HCT116 (cell line): ENCODE measurements around the gene NELL1.

Source experiments
- ELF1 ChIP-seq: IDR thresholded peaks from 2 replicates; pipeline ENCODE4 v1.6.1; 2012; ENCODE audit warnings: low read depth, borderline replicate concordance
- EZH2phosphoT487 ChIP-seq: fragments of 200-600 bp; IDR thresholded peaks from 2 replicates; pipeline ENCODE4 v1.6.1; 2018; ENCODE audit warnings: antibody characterized with exemption, borderline replicate concordance
- JUND ChIP-seq: IDR thresholded peaks from 2 replicates; pipeline ENCODE4 v1.6.1; 2012
- POLR2AphosphoS5 ChIP-seq: IDR thresholded peaks from 2 replicates; pipeline ENCODE4 v1.6.1; 2011; ENCODE audit warnings: mild to moderate bottlenecking, low read depth, low read length, moderate library complexity
- ZFX ChIP-seq: fragments of 450-650 bp; IDR thresholded peaks from 2 replicates; pipeline ENCODE4 v1.6.1; 2017
- ZNF274 ChIP-seq: fragments of 200-500 bp; sonication (Bioruptor generic); IDR thresholded peaks from 2 replicates; pipeline ENCODE4 v1.6.1; 2014; ENCODE audit warnings: mild to moderate bottlenecking, low read depth, low read length, inconsistent platforms
- TF ChIP-seq, protein P1 (sequence below), 3 experiments: fragments of 200-600 bp in 1 of 3; sonication (generic) in 1 of 3; IDR thresholded peaks in 2 of 3; conservative IDR thresholded peaks in 1 of 3; 2 replicates each; pipeline ENCODE4 v1.5.1; 2012 to 2017; ENCODE audit warnings: low read depth in 2 of 3, low read length in 2 of 3, antibody characterized with exemption in 1 of 3, borderline replicate concordance in 1 of 3, control low read depth in 1 of 3, mild to moderate bottlenecking in 1 of 3, mixed read lengths in 1 of 3, mixed run types in 1 of 3, moderate library complexity in 1 of 3; ENCODE audit not compliant: insufficient read depth in 1 of 3
- TF ChIP-seq, protein P2 (sequence below): IDR thresholded peaks from 2 replicates; pipeline ENCODE4 v1.6.1; 2012; ENCODE audit warnings: low read depth

DNA sequence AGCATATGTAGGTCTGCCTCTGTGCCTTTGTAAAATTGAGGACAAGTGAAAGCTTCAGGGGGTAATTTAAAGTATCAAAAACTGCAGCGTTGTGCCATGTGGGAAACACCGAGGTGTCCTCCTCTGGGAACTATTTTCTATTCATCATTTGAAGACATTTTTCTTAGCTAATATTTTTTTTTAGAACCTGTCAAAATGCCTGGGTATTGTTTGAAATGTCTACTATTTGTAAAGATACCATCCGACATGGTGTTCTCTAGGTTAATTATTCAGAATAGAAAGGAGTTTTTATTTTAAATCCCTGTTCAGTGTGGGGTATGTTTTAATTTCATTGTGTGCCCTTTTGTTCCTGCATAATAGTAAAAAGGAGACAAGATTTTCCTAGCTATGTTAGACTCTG, 490.8 kb downstream of the NELL1 start:
- TF ChIP-seq, protein P1, sequence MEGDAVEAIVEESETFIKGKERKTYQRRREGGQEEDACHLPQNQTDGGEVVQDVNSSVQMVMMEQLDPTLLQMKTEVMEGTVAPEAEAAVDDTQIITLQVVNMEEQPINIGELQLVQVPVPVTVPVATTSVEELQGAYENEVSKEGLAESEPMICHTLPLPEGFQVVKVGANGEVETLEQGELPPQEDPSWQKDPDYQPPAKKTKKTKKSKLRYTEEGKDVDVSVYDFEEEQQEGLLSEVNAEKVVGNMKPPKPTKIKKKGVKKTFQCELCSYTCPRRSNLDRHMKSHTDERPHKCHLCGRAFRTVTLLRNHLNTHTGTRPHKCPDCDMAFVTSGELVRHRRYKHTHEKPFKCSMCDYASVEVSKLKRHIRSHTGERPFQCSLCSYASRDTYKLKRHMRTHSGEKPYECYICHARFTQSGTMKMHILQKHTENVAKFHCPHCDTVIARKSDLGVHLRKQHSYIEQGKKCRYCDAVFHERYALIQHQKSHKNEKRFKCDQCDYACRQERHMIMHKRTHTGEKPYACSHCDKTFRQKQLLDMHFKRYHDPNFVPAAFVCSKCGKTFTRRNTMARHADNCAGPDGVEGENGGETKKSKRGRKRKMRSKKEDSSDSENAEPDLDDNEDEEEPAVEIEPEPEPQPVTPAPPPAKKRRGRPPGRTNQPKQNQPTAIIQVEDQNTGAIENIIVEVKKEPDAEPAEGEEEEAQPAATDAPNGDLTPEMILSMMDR (IDR thresholded peaks at IDR 0.05 in 2 of 3, conservative IDR thresholded peaks at IDR 0.05 in 1 of 3; ENCODE audit: borderline replicate concordance in 1 of 3, insufficient read depth in 1 of 3, low read depth in 2 of 3, low read length in 2 of 3), result no peak
- no peak for TF ChIP-seq ELF1
- TF ChIP-seq, protein P2, sequence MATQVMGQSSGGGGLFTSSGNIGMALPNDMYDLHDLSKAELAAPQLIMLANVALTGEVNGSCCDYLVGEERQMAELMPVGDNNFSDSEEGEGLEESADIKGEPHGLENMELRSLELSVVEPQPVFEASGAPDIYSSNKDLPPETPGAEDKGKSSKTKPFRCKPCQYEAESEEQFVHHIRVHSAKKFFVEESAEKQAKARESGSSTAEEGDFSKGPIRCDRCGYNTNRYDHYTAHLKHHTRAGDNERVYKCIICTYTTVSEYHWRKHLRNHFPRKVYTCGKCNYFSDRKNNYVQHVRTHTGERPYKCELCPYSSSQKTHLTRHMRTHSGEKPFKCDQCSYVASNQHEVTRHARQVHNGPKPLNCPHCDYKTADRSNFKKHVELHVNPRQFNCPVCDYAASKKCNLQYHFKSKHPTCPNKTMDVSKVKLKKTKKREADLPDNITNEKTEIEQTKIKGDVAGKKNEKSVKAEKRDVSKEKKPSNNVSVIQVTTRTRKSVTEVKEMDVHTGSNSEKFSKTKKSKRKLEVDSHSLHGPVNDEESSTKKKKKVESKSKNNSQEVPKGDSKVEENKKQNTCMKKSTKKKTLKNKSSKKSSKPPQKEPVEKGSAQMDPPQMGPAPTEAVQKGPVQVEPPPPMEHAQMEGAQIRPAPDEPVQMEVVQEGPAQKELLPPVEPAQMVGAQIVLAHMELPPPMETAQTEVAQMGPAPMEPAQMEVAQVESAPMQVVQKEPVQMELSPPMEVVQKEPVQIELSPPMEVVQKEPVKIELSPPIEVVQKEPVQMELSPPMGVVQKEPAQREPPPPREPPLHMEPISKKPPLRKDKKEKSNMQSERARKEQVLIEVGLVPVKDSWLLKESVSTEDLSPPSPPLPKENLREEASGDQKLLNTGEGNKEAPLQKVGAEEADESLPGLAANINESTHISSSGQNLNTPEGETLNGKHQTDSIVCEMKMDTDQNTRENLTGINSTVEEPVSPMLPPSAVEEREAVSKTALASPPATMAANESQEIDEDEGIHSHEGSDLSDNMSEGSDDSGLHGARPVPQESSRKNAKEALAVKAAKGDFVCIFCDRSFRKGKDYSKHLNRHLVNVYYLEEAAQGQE, result no peak
- TF ChIP-seq ZFX, result no peak
- TF ChIP-seq POLR2AphosphoS5, result no peak
- TF ChIP-seq JUND, result no peak
- TF ChIP-seq ZNF274, result no peak
- TF ChIP-seq EZH2phosphoT487, result no peak
